Breast epithelium (tissue), 4 donors: ENCODE results near the gene CXXC1. TPM values are rescaled to one million over a fixed set of nuclear protein-coding genes. Genes with fewer than 3 reads are reported as not detected.
A peak's percentile ranks its signal among the peaks of the same experiment; 100 is the strongest.

Experiments
- DNase-seq, 2 donors: peaks; one replicate each; pipeline ENCODE4 v3.0.0-alpha.2; 2019; ENCODE audit warnings: low spot score in 2 of 2
- H3K27ac ChIP-seq, 2 donors: fragments of 200-600 bp; sonication (generic) in 1 of 2; one replicate each; pipeline ENCODE4 v1.5.1; 2016 to 2019; ENCODE audit warnings: mild to moderate bottlenecking in 1 of 2
- H3K27me3 ChIP-seq, 2 donors: fragments of 200-600 bp; sonication (generic) in 1 of 2; one replicate each; pipeline versions ENCODE4 v1.5.1 to v1.6.0; 2017 to 2019; ENCODE audit warnings: control low read depth in 1 of 2, mild to moderate bottlenecking in 1 of 2
- H3K36me3 ChIP-seq: fragments of 200-600 bp; one replicate; pipeline ENCODE4 v1.5.1; 2019
- H3K4me1 ChIP-seq, 2 donors: fragments of 200-600 bp; sonication (generic); one replicate each; pipeline ENCODE4 v1.5.1; 2016 to 2019; ENCODE audit warnings: control low read depth in 1 of 2
- H3K4me3 ChIP-seq, 3 donors: fragments of 200-600 bp; sonication (generic); 1 replicate in 2 of 3; 2 replicates in 1 of 3; pipeline ENCODE4 v1.5.1; 2016 to 2019; ENCODE audit warnings: mild to moderate bottlenecking in 3 of 3, moderate library complexity in 2 of 3
- H3K9me3 ChIP-seq, 2 donors: fragments of 200-600 bp; sonication (generic) in 1 of 2; one replicate each; pipeline ENCODE4 v1.5.1; 2016 to 2019; ENCODE audit warnings: control low read depth in 1 of 2
- POLR2A ChIP-seq: fragments of 450-650 bp; IDR thresholded peaks from one replicate; pipeline ENCODE4 v1.6.1; 2016; ENCODE audit warnings: antibody characterized with exemption, mild to moderate bottlenecking, moderate library complexity
- POLR2AphosphoS5 ChIP-seq, 3 donors: sonication (generic); formaldehyde crosslinking; IDR thresholded peaks; one replicate each; pipeline ENCODE4 v1.6.1; 2017; ENCODE audit warnings: antibody characterized with exemption in 3 of 3
- intact Hi-C: fragments of 100-400 bp; cut with DNase I; formaldehyde crosslinking; loops from one replicate; pipeline ENCODE4 v1.15.1; 2023; ENCODE audit warnings: low total_unique reads
- total RNA-seq, 3 donors: library from RNA; depleted of rRNA; stranded (reverse); fragments of >200 nt; gene quantifications; one replicate each; pipeline ENCODE4 v1.1.0, GENCODE V29; 2016
- TF ChIP-seq, protein P1 (sequence below), 3 donors: fragments of 450-650 bp; IDR thresholded peaks; one replicate each; pipeline ENCODE4 v1.5.1; 2016 to 2017; ENCODE audit warnings: antibody characterized with exemption in 3 of 3, mild to moderate bottlenecking in 3 of 3, moderate library complexity in 3 of 3

CXXC1 gene
- total RNA-seq, 3 donors from 2014 or later: 50.6 to 64.2 (median 61.5) TPM

DNA sequence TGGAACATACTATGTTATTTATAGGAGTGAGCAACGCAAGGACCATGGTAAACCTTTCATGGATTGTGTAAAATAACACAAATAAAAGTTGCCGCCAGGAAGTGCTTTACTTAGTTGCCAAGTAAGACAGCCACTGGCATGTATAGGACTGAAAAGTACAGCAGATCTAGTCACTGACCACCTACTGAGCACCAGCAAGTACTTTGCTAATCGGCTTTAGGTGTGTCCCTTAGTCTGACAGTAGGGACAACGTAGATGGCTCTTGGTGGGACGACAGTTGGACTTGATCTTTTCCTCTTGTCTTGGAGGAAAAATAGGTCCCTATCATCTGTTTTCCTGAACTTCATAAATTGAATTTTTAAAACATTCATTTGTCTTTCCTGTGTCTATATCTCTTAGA is 13.6 kb upstream of the CXXC1 start:
- Histone ChIP-seq H3K27ac (no peak overlapping the region), H3K36me3 (no peaks in the 10 kb centered on the region), H3K4me1 (no peaks in the 10 kb centered on the region), H3K4me3 (no peak overlapping the region), H3K27me3 (peaks cover 0 to 19% of the 10 kb centered on the region in 2 donors), H3K9me3 (no peaks in the 10 kb centered on the region)
- TF ChIP-seq POLR2A: no peak
- no peak for TF ChIP-seq POLR2AphosphoS5 (IDR thresholded peaks at IDR 0.05)
- TF ChIP-seq, protein P1, sequence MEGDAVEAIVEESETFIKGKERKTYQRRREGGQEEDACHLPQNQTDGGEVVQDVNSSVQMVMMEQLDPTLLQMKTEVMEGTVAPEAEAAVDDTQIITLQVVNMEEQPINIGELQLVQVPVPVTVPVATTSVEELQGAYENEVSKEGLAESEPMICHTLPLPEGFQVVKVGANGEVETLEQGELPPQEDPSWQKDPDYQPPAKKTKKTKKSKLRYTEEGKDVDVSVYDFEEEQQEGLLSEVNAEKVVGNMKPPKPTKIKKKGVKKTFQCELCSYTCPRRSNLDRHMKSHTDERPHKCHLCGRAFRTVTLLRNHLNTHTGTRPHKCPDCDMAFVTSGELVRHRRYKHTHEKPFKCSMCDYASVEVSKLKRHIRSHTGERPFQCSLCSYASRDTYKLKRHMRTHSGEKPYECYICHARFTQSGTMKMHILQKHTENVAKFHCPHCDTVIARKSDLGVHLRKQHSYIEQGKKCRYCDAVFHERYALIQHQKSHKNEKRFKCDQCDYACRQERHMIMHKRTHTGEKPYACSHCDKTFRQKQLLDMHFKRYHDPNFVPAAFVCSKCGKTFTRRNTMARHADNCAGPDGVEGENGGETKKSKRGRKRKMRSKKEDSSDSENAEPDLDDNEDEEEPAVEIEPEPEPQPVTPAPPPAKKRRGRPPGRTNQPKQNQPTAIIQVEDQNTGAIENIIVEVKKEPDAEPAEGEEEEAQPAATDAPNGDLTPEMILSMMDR (IDR thresholded peaks at IDR 0.05): no peak
- intact Hi-C loops: no loop called here
- no peak for DNase-seq

DNA sequence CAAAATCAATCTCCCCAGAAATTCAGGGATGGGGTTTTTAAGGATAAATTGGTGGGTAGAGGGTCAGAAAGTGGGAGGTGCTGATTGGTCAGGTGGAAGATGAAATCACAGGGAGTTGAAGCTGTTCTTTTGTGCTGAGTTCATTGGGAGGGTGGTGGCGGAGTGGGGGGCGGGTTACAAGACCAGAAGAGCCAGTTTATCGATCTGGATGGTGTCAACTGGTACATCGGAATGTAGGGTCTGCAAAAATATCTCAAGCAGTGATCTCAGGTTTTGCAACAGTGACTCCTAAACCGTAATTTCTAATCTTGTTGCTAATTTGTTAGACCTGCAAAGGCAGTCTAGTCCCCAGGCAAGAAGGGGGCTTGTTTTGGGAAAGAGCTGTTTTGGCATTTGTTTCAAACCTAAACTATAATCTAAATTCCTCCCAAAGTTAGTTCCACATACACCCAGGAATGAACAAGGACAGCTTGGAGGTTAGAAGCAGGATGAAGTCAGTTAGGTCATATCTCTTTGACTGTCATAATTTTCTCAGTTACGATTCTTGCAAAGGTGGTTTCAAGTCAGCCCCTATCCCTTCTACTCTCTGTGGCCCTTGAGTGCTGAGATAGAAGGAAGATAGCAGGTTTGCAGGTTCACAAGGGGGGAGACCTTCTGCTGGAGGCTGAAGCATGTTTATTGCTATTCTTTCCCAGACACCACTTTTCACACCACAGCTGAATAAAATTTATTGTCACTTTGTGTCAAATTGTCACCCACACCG is 12.3 kb upstream of the CXXC1 start:
- peaks cover 0 to 19% of the 10 kb centered on the region in 2 donors for H3K27me3 ChIP-seq
- intact Hi-C loops: loop anchor here (5.0 kb wide), 1 partner anchor 1253 kb away; no protein-coding TSS in a partner anchor
- no peak overlapping the region for H3K4me3 ChIP-seq
- no peaks in the 10 kb centered on the region for H3K36me3 ChIP-seq
- DNase-seq: no peak
- no peaks in the 10 kb centered on the region for H3K4me1 ChIP-seq
- H3K9me3 ChIP-seq: no peaks in the 10 kb centered on the region
- no peak overlapping the region for H3K27ac ChIP-seq
- TF ChIP-seq, protein P1 (IDR thresholded peaks at IDR 0.05): no peak
- TF ChIP-seq POLR2A (no peak), POLR2AphosphoS5 (IDR thresholded peaks at IDR 0.05) (no peak)

DNA sequence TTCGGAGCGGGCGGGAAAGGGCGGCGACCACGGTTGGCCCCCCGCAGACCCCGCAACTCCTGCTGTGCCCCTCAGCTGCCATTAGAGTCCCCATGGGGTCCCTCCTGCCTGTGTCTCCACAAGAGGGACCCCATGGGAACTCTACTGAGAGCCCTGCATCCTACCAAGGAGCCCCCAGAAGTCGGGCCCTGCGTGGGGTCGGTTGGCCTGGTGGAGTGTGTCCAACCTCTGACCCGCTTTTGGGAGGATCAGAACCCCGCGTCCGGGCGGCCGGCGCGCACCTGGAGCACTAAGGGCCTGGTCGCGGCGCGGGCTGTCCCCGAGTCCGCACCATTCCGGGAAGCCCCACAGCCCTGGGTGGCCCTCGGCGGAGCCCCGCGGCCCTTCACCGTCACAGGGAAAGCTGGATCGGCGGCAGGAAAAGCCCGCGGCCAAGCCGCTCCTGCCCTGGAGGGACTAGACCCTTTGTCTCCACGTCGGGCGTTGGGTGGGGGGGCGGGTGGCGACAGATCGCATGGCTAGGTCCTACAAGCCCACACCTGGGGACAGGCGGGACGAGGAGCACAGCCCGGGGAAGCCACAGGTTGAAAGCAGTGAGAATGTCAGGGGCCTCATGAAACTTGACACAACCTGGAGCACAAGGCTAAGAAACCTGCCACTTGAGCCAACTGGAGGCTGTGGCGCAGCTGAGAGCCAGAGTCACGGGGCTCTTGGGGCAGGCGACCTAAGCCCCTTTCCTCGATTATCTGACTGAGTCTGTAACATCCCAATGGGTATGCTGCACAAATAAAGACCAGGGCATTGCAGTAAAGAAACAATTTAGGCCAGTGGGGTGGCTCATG is 11.2 kb upstream of the CXXC1 start:
- TF ChIP-seq POLR2AphosphoS5 (IDR thresholded peaks at IDR 0.05) (no peak), POLR2A (no peak)
- TF ChIP-seq, protein P1 (IDR thresholded peaks at IDR 0.05): no peak
- DNase-seq: no peak
- Histone ChIP-seq H3K4me1 (no peaks in the 10 kb centered on the region), H3K27me3 (peaks cover 0 to 19% of the 10 kb centered on the region in 2 donors), H3K9me3 (no peaks in the 10 kb centered on the region), H3K4me3 (peak overlapping the region; percentile 23 to 70 (median 56)), H3K27ac (no peak overlapping the region), H3K36me3 (no peaks in the 10 kb centered on the region)
- intact Hi-C loops: loop anchor here (5.0 kb wide), 1 partner anchor 1251 kb away; no protein-coding TSS in a partner anchor

DNA sequence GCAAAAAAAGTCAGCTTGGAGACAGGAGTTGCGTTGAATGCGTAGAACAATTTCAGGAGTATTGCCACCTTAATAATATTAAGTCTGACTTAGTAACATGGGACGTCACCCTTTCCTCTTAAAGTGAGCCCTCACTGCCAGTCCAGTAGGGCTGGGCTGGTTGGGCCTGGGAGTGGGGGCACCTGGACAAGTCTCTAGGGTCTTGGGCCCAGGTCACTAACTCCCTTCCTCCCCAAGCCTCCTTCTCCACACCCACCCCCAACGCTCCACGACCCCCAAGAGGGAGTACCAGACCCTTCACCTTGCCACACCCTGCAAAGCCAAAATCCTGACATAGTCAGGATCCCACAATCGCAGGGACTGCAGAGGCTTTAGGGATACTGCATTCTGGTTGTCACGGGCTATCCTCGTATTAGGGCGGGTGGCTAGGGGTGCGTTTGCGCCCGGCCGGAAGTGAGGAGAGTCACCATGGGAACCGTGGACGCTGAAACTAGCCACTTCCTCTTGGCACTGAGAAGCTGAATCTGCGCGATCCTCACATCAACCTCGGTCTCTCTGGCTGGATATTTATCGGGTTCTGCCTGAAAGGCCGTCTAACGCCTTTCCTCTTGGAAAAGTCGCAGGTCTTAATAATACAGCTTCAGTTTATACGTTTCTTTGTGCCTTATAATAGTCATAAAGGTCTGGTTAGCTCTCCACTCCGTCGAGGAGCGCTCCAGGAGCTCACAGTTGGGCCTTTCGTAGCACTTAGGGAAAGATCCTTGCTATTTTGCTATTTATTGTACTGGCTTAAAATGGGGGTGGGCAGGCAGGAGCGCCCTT is 10.3 kb upstream of the CXXC1 start:
- Histone ChIP-seq H3K36me3 (no peaks in the 10 kb centered on the region), H3K4me1 (no peaks in the 10 kb centered on the region), H3K27me3 (peaks cover 0 to 17% of the 10 kb centered on the region in 2 donors), H3K27ac (no peak overlapping the region), H3K4me3 (peak overlapping the region; percentile 23 to 70 (median 56)), H3K9me3 (no peaks in the 10 kb centered on the region)
- intact Hi-C loops: loop anchor here (5.0 kb wide), 1 partner anchor 1251 kb away; no protein-coding TSS in a partner anchor
- peak; percentile 48 to 74 for DNase-seq
- TF ChIP-seq POLR2A (no peak), POLR2AphosphoS5 (IDR thresholded peaks at IDR 0.05) (peak in 1 of 3 donors; percentile 24)

DNA sequence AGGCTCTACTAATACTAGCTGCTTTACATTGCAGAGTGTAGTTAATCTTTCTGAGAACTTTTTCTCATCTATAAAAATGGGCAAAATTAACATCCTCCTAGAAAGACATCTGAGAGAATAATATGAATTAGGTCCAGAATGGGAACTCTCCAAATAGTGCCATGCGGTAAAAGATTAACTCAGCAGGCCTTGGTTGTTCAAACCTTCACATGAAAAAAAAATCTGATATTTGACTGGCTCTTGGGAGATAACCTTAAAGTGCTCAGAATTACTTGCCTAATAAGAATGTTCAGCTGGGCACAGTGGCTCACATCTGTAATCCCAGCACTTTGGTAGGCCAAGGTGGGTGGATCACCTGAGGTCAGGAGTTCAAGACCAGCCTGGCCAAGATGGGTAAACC is 5.5 kb upstream of the CXXC1 start:
- H3K27me3 ChIP-seq: no peaks in the 10 kb centered on the region
- no peak for TF ChIP-seq POLR2AphosphoS5 (IDR thresholded peaks at IDR 0.05)
- no peak for TF ChIP-seq POLR2A
- TF ChIP-seq, protein P1 (IDR thresholded peaks at IDR 0.05): no peak
- no peak overlapping the region for H3K27ac ChIP-seq
- no peak overlapping the region for H3K4me3 ChIP-seq
- no peak for DNase-seq
- no peaks in the 10 kb centered on the region for H3K9me3 ChIP-seq
- no peaks in the 10 kb centered on the region for H3K36me3 ChIP-seq
- intact Hi-C loops: no loop called here
- H3K4me1 ChIP-seq: no peaks in the 10 kb centered on the region
